ENCODE measurements around the gene SPNS3. TPM values are rescaled to one million over a fixed set of nuclear protein-coding genes. Genes with fewer than 3 reads are reported as not detected.

The SPNS3 gene
- total and polyA plus RNA-seq, 10 of the 15 experiments (the other 5 are each of a cell fraction or from before 2014, with no cell fraction given) = 0.16 to 2.6 (median 0.97) TPM

DNA sequence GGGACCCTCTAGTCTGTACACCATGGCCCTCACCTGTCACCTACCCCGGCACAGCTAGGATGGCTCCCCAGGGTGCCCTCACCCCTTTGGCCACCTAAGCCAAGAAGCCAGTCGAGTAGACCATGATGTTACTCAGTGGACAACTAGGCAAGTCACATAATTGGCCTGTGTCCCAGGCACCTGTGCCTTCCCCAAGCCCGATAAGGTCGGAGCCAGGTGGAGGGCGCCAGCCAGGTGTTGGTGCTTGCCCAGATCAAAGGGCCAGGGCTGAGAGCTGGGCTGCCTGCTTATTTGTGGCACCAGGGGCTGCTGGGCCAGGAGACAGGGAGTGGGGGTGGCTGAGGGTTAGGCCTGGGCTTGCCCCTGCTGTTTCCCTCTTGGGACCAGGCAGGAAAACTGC is 81.8 kb downstream of the SPNS3 start:
- Histone ChIP-seq H3K4me3 (no peak overlapping the region), H3K9ac (ENCODE audit: control insufficient read depth, insufficient read depth, low read length) (no peak overlapping the region), H3K27me3 (replicated peaks in 1 of 2; ENCODE audit: control insufficient read depth in 2 of 2, insufficient read depth in 2 of 2, low read length in 1 of 2) (no peaks in the 10 kb centered on the region), H2AFZ (ENCODE audit: control insufficient read depth, low read depth, low read length) (no peak overlapping the region), H3K36me3 (ENCODE audit: control insufficient read depth in 2 of 2, insufficient read depth in 2 of 2, low read length in 1 of 2) (no peaks in the 10 kb centered on the region), H3K4me1 (ENCODE audit: control insufficient read depth, insufficient read depth, low read length) (peaks cover 9% of the 10 kb centered on the region), H3K9me3 (replicated peaks; ENCODE audit: control insufficient read depth, insufficient read depth, low read length) (no peaks in the 10 kb centered on the region; the same call in 2 of the 3 replicates), H3K79me2 (ENCODE audit: control insufficient read depth, insufficient read depth, low read length) (no peaks in the 10 kb centered on the region), H3K27ac (ENCODE audit: control insufficient read depth, insufficient read depth) (no peak overlapping the region), H3K4me2 (ENCODE audit: control insufficient read depth, insufficient read depth) (no peak overlapping the region), H4K20me1 (ENCODE audit: control insufficient read depth, insufficient read depth) (no peaks in the 10 kb centered on the region)
- TF ChIP-seq NRF1 (conservative IDR thresholded peaks at IDR 0.05; ENCODE audit: low read depth, low read length) (no peak), CREM (IDR thresholded peaks at IDR 0.05; ENCODE audit: low read depth) (no peak)
- FAIRE-seq (no peak), DNase-seq (ENCODE audit: low read depth, low spot score) (no peak), ATAC-seq (no peak)
- SMC1A ChIA-PET (ENCODE audit: uncharacterized antibody, unreplicated experiment) = no interaction called here
- BruUV-seq (replicated peaks) = no TSS peak
- in situ Hi-C loops (cut with MboI) = no loop called here
- 54% methylated on average over 5 of the region's 5 CpGs for WGBS (ENCODE audit: insufficient coverage, insufficient replicate concordance, low lambda C conversion rate, missing lambda C conversion rate)
- intact Hi-C loops (cut with micrococcal nuclease; ENCODE audit: unreplicated experiment) = no loop called here
- POLR2A ChIA-PET = interaction anchor here (0.7 kb wide), 1 partner anchor 33 kb away, joined by 5 read pairs; no protein-coding TSS in a partner anchor
- CTCF ChIA-PET = no interaction called here
- RAD21 ChIA-PET (ENCODE audit: unreplicated experiment) = no interaction called here

DNA sequence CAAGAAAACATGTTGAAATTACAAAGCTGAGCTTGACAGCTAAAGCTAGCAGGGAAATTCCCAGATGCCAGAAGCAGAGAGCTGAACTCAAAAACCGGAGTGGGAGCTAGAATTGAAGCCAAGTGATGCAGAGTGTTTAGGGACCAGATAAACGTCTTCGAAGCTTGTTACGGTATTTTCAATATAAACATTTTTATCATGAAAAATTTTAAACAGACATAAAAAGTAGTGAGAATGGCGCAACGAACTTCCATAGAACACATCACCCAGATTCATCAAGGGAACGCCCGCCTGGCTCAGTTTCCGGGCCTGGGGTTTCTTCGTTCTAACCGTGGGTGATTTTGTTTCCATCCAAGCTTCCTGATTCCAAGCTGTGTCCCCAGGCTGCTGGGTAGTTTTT is 83.0 kb downstream of the SPNS3 start:
- Histone ChIP-seq H4K20me1 (ENCODE audit: control insufficient read depth, insufficient read depth) (no peaks in the 10 kb centered on the region), H3K9ac (ENCODE audit: control insufficient read depth, insufficient read depth, low read length) (no peak overlapping the region), H2AFZ (ENCODE audit: control insufficient read depth, low read depth, low read length) (no peak overlapping the region), H3K4me3 (no peak overlapping the region), H3K79me2 (ENCODE audit: control insufficient read depth, insufficient read depth, low read length) (no peaks in the 10 kb centered on the region), H3K27ac (ENCODE audit: control insufficient read depth, insufficient read depth) (no peak overlapping the region), H3K9me3 (replicated peaks; ENCODE audit: control insufficient read depth, insufficient read depth, low read length) (no peaks in the 10 kb centered on the region; the same call in 2 of the 3 replicates), H3K4me1 (ENCODE audit: control insufficient read depth, insufficient read depth, low read length) (peaks cover 9% of the 10 kb centered on the region), H3K4me2 (ENCODE audit: control insufficient read depth, insufficient read depth) (no peak overlapping the region), H3K27me3 (replicated peaks in 1 of 2; ENCODE audit: control insufficient read depth in 2 of 2, insufficient read depth in 2 of 2, low read length in 1 of 2) (no peaks in the 10 kb centered on the region), H3K36me3 (ENCODE audit: control insufficient read depth in 2 of 2, insufficient read depth in 2 of 2, low read length in 1 of 2) (no peaks in the 10 kb centered on the region)
- TF ChIP-seq CBX5 (IDR thresholded peaks at IDR 0.05; ENCODE audit: low read depth) (no peak), CHD4 (IDR thresholded peaks at IDR 0.05) (no peak), NFXL1 (IDR thresholded peaks at IDR 0.05; ENCODE audit: borderline replicate concordance) (no peak)
- ATAC-seq (no peak), DNase-seq (ENCODE audit: low read depth, low spot score) (no peak), FAIRE-seq (no peak)
- RAD21 ChIA-PET (ENCODE audit: unreplicated experiment) = no interaction called here
- intact Hi-C loops (cut with micrococcal nuclease; ENCODE audit: unreplicated experiment) (no loop called here), in situ Hi-C loops (cut with MboI) (no loop called here)
- SMC1A ChIA-PET (ENCODE audit: uncharacterized antibody, unreplicated experiment) = no interaction called here
- POLR2A ChIA-PET = interaction anchor here (0.6 kb wide), 1 partner anchor 373 kb away, joined by 4 read pairs; no protein-coding TSS in a partner anchor
- 83% methylated on average over 11 of the region's 11 CpGs for WGBS (ENCODE audit: insufficient coverage, insufficient replicate concordance, low lambda C conversion rate, missing lambda C conversion rate)
- no TSS peak for BruUV-seq (replicated peaks)
- CTCF ChIA-PET = interaction anchor here (0.6 to 1.4 kb wide), 4 partner anchors 78 to 317 kb away, joined by 3 to 7 read pairs (median 4); no protein-coding TSS in a partner anchor
